OCI-LY1 (cell line): ENCODE measurements around the gene MPO.

ENCODE experiments used
- H2AFZ ChIP-seq: fragments of 200-600 bp; sonication (generic), shearing (Covaris generic); 2 replicates; pipeline ENCODE4 v1.6.0; 2014; ENCODE audit warnings: antibody characterized with exemption, mild to moderate bottlenecking, low read length
- H3F3A ChIP-seq: fragments of 200-600 bp; sonication (generic), shearing (Covaris generic); 2 replicates; pipeline ENCODE4 v1.6.0; 2014; ENCODE audit warnings: mild to moderate bottlenecking, antibody characterized with exemption, low read length, moderate library complexity; ENCODE audit not compliant: insufficient read depth
- H3K27ac ChIP-seq: fragments of 200-600 bp; sonication (generic); 2 replicates; pipeline ENCODE4 v1.5.1; 2014; ENCODE audit warnings: low read length, mixed run types, mild to moderate bottlenecking, low read depth; ENCODE audit not compliant: poor library complexity, severe bottlenecking
- H3K27me3 ChIP-seq: fragments of 200-600 bp; sonication (generic); 2 replicates; pipeline ENCODE4 v1.6.0; 2014; ENCODE audit warnings: antibody characterized with exemption, mild to moderate bottlenecking, low read length, moderate library complexity; ENCODE audit not compliant: insufficient read depth
- H3K36me3 ChIP-seq: fragments of 200-600 bp; sonication (generic); 2 replicates; pipeline ENCODE4 v1.6.1; 2014; ENCODE audit warnings: mild to moderate bottlenecking, antibody characterized with exemption, low read length, moderate library complexity, mixed read lengths; ENCODE audit not compliant: insufficient read depth
- H3K4me1 ChIP-seq: fragments of 200-600 bp; sonication (generic); 2 replicates; pipeline ENCODE4 v1.5.1; 2014; ENCODE audit warnings: mild to moderate bottlenecking, low read length, moderate library complexity; ENCODE audit not compliant: insufficient read depth, severe bottlenecking
- H3K4me2 ChIP-seq: fragments of 200-600 bp; sonication (generic), shearing (Covaris generic); 2 replicates; pipeline ENCODE4 v1.6.1; 2014; ENCODE audit warnings: low read length
- H3K4me3 ChIP-seq: fragments of 200-600 bp; sonication (generic); 2 replicates; pipeline ENCODE4 v1.5.1; 2014; ENCODE audit warnings: low read length, low read depth, mild to moderate bottlenecking, mixed read lengths; ENCODE audit not compliant: poor library complexity, severe bottlenecking
- H3K79me2 ChIP-seq: fragments of 200-600 bp; shearing (Covaris generic); 2 replicates; pipeline ENCODE4 v1.6.1; 2016; ENCODE audit warnings: mixed run types, low read length, mixed read lengths; ENCODE audit not compliant: insufficient read depth
- H3K9ac ChIP-seq: fragments of 200-600 bp; sonication (generic), shearing (Covaris generic); 2 replicates; pipeline ENCODE4 v1.6.1; 2014; ENCODE audit warnings: mild to moderate bottlenecking, low read length, mixed read lengths
- H3K9me2 ChIP-seq: fragments of 200-600 bp; sonication (generic), shearing (Covaris generic); 2 replicates; pipeline ENCODE4 v1.6.1; 2014; ENCODE audit warnings: low read depth, mild to moderate bottlenecking, low read length, mixed read lengths
- H3K9me3 ChIP-seq: fragments of 200-600 bp; shearing (Covaris generic); 2 replicates; pipeline ENCODE4 v1.6.1; 2014; ENCODE audit warnings: low read length, mixed read lengths
- H4K20me1 ChIP-seq: fragments of 200-600 bp; sonication (generic), shearing (Covaris generic); 2 replicates; pipeline ENCODE4 v1.6.0; 2016; ENCODE audit warnings: mild to moderate bottlenecking, low read length; ENCODE audit not compliant: insufficient read depth
- EZH2 ChIP-seq: fragments of 200-600 bp; sonication (generic), shearing (Covaris generic); IDR thresholded peaks from 2 replicates; pipeline ENCODE4 v1.8.0; 2017; ENCODE audit warnings: borderline replicate concordance, mixed run types, mild to moderate bottlenecking, antibody characterized with exemption, low read length, moderate library complexity, mixed read lengths
- TF ChIP-seq, protein P1 (sequence below): fragments of 200-600 bp; sonication (generic), shearing (Covaris generic); IDR thresholded peaks from 2 replicates; pipeline ENCODE4 v1.5.1; 2017; ENCODE audit warnings: mild to moderate bottlenecking, antibody characterized with exemption, low read length, moderate library complexity, mixed read lengths

Gene MPO

DNA sequence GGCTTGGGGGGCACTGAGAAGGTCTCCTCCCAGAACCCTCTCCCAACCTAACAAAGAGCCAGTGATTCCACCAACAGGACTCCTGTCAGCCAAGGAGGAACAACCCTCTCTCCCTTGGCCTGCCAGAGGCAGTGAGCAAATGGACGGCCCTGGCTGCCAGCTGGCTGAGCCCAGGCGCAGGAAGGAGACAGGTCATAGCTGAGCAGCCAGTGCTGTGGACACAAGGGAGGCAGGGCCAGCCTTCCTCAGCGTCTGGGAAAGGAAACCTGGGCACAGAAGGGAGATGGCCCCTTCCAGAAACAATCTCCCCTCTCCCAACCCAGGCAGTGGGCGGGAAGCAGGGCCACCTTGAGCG, 2.1 kb downstream of the MPO start:
- no peaks in the 10 kb centered on the region for H3K36me3 ChIP-seq
- H3K9me3 ChIP-seq: no peaks in the 10 kb centered on the region
- no peak overlapping the region for H3K27ac ChIP-seq
- H3K9ac ChIP-seq: no peak overlapping the region
- H4K20me1 ChIP-seq: no peaks in the 10 kb centered on the region
- no peak overlapping the region for H3K4me3 ChIP-seq
- H3K79me2 ChIP-seq: no peaks in the 10 kb centered on the region
- H2AFZ ChIP-seq: no peak overlapping the region
- no peak overlapping the region for H3K4me2 ChIP-seq
- H3K4me1 ChIP-seq: no peaks in the 10 kb centered on the region
- H3K27me3 ChIP-seq: peaks cover 5% of the 10 kb centered on the region; the same call in 1 of the 2 replicates
- TF ChIP-seq EZH2: no peak
- TF ChIP-seq, protein P1, sequence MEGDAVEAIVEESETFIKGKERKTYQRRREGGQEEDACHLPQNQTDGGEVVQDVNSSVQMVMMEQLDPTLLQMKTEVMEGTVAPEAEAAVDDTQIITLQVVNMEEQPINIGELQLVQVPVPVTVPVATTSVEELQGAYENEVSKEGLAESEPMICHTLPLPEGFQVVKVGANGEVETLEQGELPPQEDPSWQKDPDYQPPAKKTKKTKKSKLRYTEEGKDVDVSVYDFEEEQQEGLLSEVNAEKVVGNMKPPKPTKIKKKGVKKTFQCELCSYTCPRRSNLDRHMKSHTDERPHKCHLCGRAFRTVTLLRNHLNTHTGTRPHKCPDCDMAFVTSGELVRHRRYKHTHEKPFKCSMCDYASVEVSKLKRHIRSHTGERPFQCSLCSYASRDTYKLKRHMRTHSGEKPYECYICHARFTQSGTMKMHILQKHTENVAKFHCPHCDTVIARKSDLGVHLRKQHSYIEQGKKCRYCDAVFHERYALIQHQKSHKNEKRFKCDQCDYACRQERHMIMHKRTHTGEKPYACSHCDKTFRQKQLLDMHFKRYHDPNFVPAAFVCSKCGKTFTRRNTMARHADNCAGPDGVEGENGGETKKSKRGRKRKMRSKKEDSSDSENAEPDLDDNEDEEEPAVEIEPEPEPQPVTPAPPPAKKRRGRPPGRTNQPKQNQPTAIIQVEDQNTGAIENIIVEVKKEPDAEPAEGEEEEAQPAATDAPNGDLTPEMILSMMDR: no peak
- H3F3A ChIP-seq: no peaks in the 10 kb centered on the region
- H3K9me2 ChIP-seq: no peaks in the 10 kb centered on the region

DNA sequence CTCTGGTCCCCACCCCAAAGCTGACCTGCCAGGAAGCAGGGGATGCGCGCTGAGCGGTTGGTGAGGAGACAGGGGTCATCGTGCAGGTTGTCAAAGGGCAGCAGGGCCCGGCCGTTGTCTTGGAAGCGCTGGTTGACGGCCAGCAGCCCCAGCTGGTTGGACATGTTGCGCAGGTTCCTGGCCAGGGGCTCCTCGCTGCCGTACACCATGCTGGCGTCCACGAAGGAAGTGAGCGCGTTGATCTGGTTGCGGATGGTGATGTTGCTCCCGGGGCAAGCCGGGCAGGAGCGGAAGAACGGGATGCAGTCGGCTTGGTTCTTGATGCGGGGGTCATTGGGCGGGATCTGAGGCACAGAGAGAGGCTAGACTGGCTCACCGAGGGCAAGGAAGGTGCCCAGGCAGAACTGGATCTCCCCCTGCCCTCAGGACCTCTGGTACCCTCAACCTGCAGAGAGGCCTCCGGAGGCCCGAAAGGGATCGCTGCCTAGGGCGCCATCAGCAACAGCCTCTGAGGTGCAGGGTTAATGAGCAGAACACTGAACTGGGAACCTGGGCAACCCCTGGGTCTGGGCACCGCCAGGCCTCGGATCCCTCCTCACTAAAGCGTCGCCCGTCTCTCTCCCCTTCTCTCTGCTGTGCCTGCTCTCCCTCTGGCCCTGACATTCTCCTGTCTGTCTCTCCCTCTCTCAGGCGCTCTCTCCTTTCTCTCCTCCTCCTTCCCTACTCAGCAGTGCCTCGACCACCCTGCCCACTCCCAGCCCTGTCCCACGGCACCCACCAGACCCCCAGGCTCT, 2.7 kb downstream of the MPO start:
- H3K4me1 ChIP-seq: no peaks in the 10 kb centered on the region
- no peaks in the 10 kb centered on the region for H3K79me2 ChIP-seq
- no peaks in the 10 kb centered on the region for H3K36me3 ChIP-seq
- no peak overlapping the region for H3K27ac ChIP-seq
- no peak overlapping the region for H3K9ac ChIP-seq
- no peak overlapping the region for H3K4me3 ChIP-seq
- TF ChIP-seq, protein P1: no peak
- TF ChIP-seq EZH2: no peak
- no peak overlapping the region for H2AFZ ChIP-seq
- H3F3A ChIP-seq: no peaks in the 10 kb centered on the region
- H4K20me1 ChIP-seq: no peaks in the 10 kb centered on the region
- no peak overlapping the region for H3K4me2 ChIP-seq
- H3K9me2 ChIP-seq: no peaks in the 10 kb centered on the region
- H3K27me3 ChIP-seq: peaks cover 5% of the 10 kb centered on the region; the same call in 1 of the 2 replicates
- no peaks in the 10 kb centered on the region for H3K9me3 ChIP-seq

DNA sequence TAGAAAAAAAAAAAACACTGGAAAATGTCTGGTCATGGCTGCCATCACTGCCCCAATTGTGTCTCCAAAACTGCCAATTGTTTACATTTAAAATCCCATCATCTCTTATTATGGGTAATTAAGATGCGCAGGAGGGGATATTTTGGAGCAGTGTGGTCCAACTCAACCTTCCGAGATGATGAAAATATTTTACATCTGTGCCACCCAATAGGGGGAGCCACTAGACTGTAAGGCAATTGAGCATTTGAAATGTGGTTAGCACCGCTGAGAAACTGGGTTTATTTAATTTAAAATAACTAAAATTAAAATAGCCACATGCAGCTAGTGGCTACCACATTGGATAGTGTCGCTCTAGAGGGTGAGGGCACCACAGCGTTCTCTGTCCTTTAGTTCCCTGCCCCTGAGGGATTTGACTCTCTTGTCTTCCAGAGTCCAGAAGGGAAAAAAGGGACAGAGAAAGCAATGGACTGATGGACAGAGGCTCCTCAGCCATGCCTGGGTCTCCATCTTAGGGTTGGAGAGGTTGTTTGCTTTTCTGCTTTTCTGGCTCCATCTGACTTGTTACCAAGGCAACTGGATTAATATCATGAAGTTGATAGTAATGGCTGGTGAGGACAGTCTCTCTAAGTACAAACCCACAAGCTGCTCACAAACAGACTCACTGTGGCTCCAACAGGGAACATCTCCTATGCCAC, 3.5 kb downstream of the MPO start:
- Histone ChIP-seq H3K4me3 (no peak overlapping the region), H3K27ac (no peak overlapping the region), H3K79me2 (no peaks in the 10 kb centered on the region), H4K20me1 (no peaks in the 10 kb centered on the region), H3K4me2 (no peak overlapping the region), H3K27me3 (peaks cover 5% of the 10 kb centered on the region; the same call in 1 of the 2 replicates), H3K9ac (no peak overlapping the region), H3K36me3 (no peaks in the 10 kb centered on the region), H3K9me2 (no peaks in the 10 kb centered on the region), H3F3A (no peaks in the 10 kb centered on the region), H3K9me3 (no peaks in the 10 kb centered on the region), H3K4me1 (no peaks in the 10 kb centered on the region), H2AFZ (no peak overlapping the region)
- no peak for TF ChIP-seq EZH2
- TF ChIP-seq, protein P1: peak; percentile 52
